Fibroblast of pulmonary artery (primary cell): Measurements from ENCODE around the gene NGRN.

Experiments used
- DNase-seq: peaks from one replicate; pipeline ENCODE4 v3.0.0-alpha.2; 2010; ENCODE audit warnings: low read depth
- H3K4me3 ChIP-seq: replicated peaks from 2 replicates; pipeline ENCODE4 v1.5.1; 2011; ENCODE audit warnings: low read depth, mild to moderate bottlenecking, control low read depth, low read length, moderate library complexity
- TF ChIP-seq, protein P1 (sequence below): IDR thresholded peaks from 2 replicates; pipeline ENCODE4 v1.5.1; 2011; ENCODE audit warnings: mild to moderate bottlenecking, control low read depth, low read length, inconsistent platforms; ENCODE audit errors: missing control alignments

NGRN gene

DNA sequence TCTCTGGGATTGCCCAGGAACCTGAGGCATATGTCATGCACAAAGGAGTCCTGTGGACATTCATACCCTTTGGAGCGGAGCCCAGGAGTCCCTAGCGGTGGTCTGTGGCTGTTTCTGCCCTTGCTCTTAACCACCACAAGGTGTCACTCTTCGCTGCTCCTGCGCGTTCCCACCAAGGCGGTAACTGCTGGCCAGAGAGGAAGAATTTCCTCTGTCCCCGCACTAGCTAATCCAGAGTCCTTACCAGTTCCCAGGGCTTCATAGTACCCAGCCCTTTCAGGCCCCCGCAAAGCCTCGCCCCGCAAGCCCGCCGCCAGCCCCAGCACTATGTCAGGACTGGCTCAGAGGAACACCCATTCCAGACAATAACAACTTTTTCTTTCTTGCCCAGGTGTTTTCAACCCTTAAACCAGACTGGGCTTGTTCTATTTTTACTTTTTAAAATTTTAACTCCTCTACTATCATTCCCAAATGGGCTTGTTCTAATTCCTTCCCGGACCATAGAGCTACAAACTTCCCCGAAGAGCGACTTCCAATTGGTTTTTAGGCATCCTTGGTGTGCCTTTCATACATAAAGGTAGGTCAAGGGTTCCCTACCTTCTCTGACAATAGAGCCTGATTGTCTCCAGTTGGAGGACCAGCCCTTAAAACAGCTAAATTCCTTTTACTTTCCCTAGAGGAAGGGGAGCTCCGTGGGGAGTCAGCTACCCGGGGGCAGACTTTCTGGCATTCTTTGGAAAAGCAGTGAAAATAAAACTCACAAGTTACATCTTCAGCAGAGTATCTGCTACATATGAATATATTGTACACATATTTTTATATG is 54.8 kb downstream of the NGRN start:
- DNase-seq: peak; percentile 95
- TF ChIP-seq, protein P1, sequence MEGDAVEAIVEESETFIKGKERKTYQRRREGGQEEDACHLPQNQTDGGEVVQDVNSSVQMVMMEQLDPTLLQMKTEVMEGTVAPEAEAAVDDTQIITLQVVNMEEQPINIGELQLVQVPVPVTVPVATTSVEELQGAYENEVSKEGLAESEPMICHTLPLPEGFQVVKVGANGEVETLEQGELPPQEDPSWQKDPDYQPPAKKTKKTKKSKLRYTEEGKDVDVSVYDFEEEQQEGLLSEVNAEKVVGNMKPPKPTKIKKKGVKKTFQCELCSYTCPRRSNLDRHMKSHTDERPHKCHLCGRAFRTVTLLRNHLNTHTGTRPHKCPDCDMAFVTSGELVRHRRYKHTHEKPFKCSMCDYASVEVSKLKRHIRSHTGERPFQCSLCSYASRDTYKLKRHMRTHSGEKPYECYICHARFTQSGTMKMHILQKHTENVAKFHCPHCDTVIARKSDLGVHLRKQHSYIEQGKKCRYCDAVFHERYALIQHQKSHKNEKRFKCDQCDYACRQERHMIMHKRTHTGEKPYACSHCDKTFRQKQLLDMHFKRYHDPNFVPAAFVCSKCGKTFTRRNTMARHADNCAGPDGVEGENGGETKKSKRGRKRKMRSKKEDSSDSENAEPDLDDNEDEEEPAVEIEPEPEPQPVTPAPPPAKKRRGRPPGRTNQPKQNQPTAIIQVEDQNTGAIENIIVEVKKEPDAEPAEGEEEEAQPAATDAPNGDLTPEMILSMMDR: no peak
- no peak overlapping the region for H3K4me3 ChIP-seq

DNA sequence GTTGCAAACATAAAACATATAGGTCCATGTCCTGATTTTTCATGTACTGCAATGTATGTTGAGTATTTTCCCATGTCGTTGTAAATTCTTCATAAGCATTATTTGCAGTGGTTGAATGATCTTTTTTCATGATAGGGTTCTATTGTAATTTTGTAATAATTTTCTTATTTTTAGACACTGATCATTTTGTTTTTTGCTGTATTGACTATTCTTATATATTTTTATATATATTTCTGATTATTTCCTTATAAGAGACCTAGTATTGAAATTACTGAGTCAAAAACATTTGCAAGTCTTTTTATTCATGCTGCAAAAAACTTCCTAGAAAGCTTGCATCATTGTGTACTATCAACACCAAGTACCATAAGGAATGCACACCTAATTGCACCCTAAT is 55.4 kb downstream of the NGRN start:
- H3K4me3 ChIP-seq: no peak overlapping the region
- no peak for DNase-seq
- TF ChIP-seq, protein P1: no peak
